H1 (cell line): ENCODE results near the gene MYOD1. TPM values are rescaled to one million over a fixed set of nuclear protein-coding genes. Genes with fewer than 3 reads are reported as not detected.

Source experiments
- CTCF ChIA-PET: fragments of 300-600 bp; sonication (Branson Sonifier 250); formaldehyde crosslinking; loops from one replicate; lab custom pipeline; 2021; ENCODE audit not compliant: partially characterized antibody; lab: Charles Lee
- POLR2A ChIA-PET: fragments of 300-600 bp; sonication (Branson Sonifier 250); formaldehyde crosslinking; loops from one replicate; lab custom pipeline; 2021; ENCODE audit warnings: inconsistent platforms; ENCODE audit not compliant: partially characterized antibody; lab: Charles Lee
- DNase-seq, 2 experiments: peaks; one replicate each; pipeline versions ENCODE4 v3.0.0 to v3.0.0-alpha.2; 2010 to 2022; ENCODE audit warnings: low spot score in 2 of 2, low read depth in 1 of 2, mixed read lengths in 1 of 2
- FAIRE-seq: peaks from 2 replicates; lab custom pipeline; 2011; peaks lifted over from hg19 to GRCh38; lab: Jason Lieb, UNC
- H2AFZ ChIP-seq: 2 replicates; pipeline ENCODE4 v1.8.1; 2012; ENCODE audit warnings: low read length, inconsistent platforms
- H2AK5ac ChIP-seq: 2 replicates; pipeline ENCODE4 v1.6.1; 2013; ENCODE audit warnings: low read depth, low read length
- H2BK120ac ChIP-seq: replicated peaks from 2 replicates; pipeline ENCODE3; 2013; ENCODE audit warnings: low read depth, low read length, inconsistent platforms
- H2BK12ac ChIP-seq: 2 replicates; pipeline ENCODE4 v1.6.1; 2013; ENCODE audit warnings: low read depth, low read length
- H2BK15ac ChIP-seq: 2 replicates; pipeline ENCODE4 v1.6.1; 2013; ENCODE audit warnings: low read length
- H2BK20ac ChIP-seq: 2 replicates; pipeline ENCODE4 v1.6.1; 2013; ENCODE audit warnings: low read length
- H2BK5ac ChIP-seq: 2 replicates; pipeline ENCODE4 v1.6.1; 2013; ENCODE audit warnings: low read depth, low read length
- H3K14ac ChIP-seq: 2 replicates; pipeline ENCODE4 v1.6.1; 2013; ENCODE audit warnings: inconsistent platforms; ENCODE audit not compliant: insufficient read length
- H3K18ac ChIP-seq: 2 replicates; pipeline ENCODE4 v1.6.1; 2013; ENCODE audit warnings: low read length; ENCODE audit errors: extremely low read depth
- H3K23ac ChIP-seq: 2 replicates; pipeline ENCODE4 v1.6.1; 2013; ENCODE audit warnings: inconsistent platforms; ENCODE audit not compliant: insufficient read length
- H3K23me2 ChIP-seq: 2 replicates; pipeline ENCODE4 v1.6.1; 2013; ENCODE audit warnings: low read depth, low read length
- H3K27ac ChIP-seq: 2 replicates; pipeline ENCODE4 v1.6.1; 2011; ENCODE audit warnings: low read depth, low read length, inconsistent platforms
- H3K27me3 ChIP-seq, 4 experiments: replicated peaks in 1 of 4; 1 replicate in 1 of 4; 2 replicates in 3 of 4; pipeline versions ENCODE4 v1.6.1 to v1.8.1; 2011 to 2013; ENCODE audit warnings: low read length in 3 of 4, mild to moderate bottlenecking in 3 of 4, inconsistent platforms in 2 of 4, mixed read lengths in 2 of 4, moderate library complexity in 1 of 4; ENCODE audit not compliant: control insufficient read depth in 3 of 4, insufficient read depth in 3 of 4; ENCODE audit errors: extremely low read depth in 1 of 4
- H3K36me3 ChIP-seq, 4 experiments: 2 replicates each; pipeline versions ENCODE4 v1.6.1 to v1.8.1; 2011 to 2013; ENCODE audit warnings: mild to moderate bottlenecking in 4 of 4, low read length in 3 of 4, moderate library complexity in 2 of 4, control low read depth in 1 of 4, inconsistent platforms in 1 of 4; ENCODE audit not compliant: insufficient read depth in 4 of 4, control insufficient read depth in 2 of 4
- H3K4ac ChIP-seq: replicated peaks from 2 replicates; pipeline ENCODE3; 2013; ENCODE audit warnings: low read length, low read depth, mixed read lengths, inconsistent platforms; ENCODE audit not compliant: insufficient read length
- H3K4me1 ChIP-seq, 4 experiments: replicated peaks in 1 of 4; 1 replicate in 1 of 4; 2 replicates in 3 of 4; pipeline versions ENCODE4 v1.6.1 to v1.8.1; 2011 to 2013; ENCODE audit warnings: low read length in 3 of 4, inconsistent platforms in 2 of 4, mixed read lengths in 1 of 4; ENCODE audit not compliant: insufficient read depth in 4 of 4, control insufficient read depth in 3 of 4
- H3K4me2 ChIP-seq, 2 experiments: 2 replicates each; pipeline versions ENCODE4 v1.6.1 to v1.8.1; 2011 to 2013; ENCODE audit warnings: low read depth in 2 of 2, low read length in 2 of 2, control low read depth in 1 of 2, inconsistent platforms in 1 of 2, mild to moderate bottlenecking in 1 of 2; ENCODE audit not compliant: insufficient read depth in 1 of 2
- H3K4me3 ChIP-seq, 4 experiments: fragments of 200-600, 300-600 bp in 1 of 4; sonication (generic), shearing (Covaris generic), sonication (Bioruptor Twin) in 1 of 4; 2 replicates each; pipeline versions ENCODE4 v1.5.1 to v1.8.1; 2011 to 2016; ENCODE audit warnings: low read length in 4 of 4, low read depth in 3 of 4, control low read depth in 2 of 4, inconsistent platforms in 2 of 4, mild to moderate bottlenecking in 2 of 4, mixed read lengths in 1 of 4, moderate library complexity in 1 of 4; ENCODE audit not compliant: insufficient read depth in 2 of 4; ENCODE audit errors: extremely low read depth in 1 of 4
- H3K56ac ChIP-seq: replicated peaks from 2 replicates; pipeline ENCODE3; 2013; ENCODE audit warnings: low read depth, mild to moderate bottlenecking, mixed read lengths, low read length, inconsistent platforms; ENCODE audit not compliant: insufficient read length
- H3K79me1 ChIP-seq: 2 replicates; pipeline ENCODE4 v1.6.1; 2013; ENCODE audit warnings: low read depth, low read length, control low read depth
- H3K79me2 ChIP-seq, 2 experiments: 2 replicates each; pipeline versions ENCODE4 v1.6.1 to v1.8.1; 2012 to 2013; ENCODE audit warnings: low read length in 2 of 2, mild to moderate bottlenecking in 2 of 2, inconsistent platforms in 1 of 2; ENCODE audit not compliant: insufficient read depth in 2 of 2, control insufficient read depth in 1 of 2
- H3K9ac ChIP-seq, 4 experiments: replicated peaks in 1 of 4; 1 replicate in 1 of 4; 2 replicates in 3 of 4; pipeline versions ENCODE4 v1.6.1 to v1.8.1; 2011 to 2013; ENCODE audit warnings: low read depth in 3 of 4, low read length in 3 of 4, control low read depth in 2 of 4, mild to moderate bottlenecking in 2 of 4, moderate library complexity in 2 of 4, inconsistent platforms in 1 of 4; ENCODE audit errors: extremely low read depth in 1 of 4
- H3K9me3 ChIP-seq, 2 experiments: 2 replicates each; pipeline versions ENCODE4 v1.6.1 to v1.8.1; 2012 to 2013; ENCODE audit warnings: mild to moderate bottlenecking in 2 of 2, moderate library complexity in 2 of 2, control low read depth in 1 of 2, inconsistent platforms in 1 of 2, low read depth in 1 of 2, low read length in 1 of 2, mixed read lengths in 1 of 2; ENCODE audit not compliant: insufficient read depth in 2 of 2
- H4K20me1 ChIP-seq, 2 experiments: replicated peaks in 1 of 2; 2 replicates each; pipeline versions ENCODE3 to v1.8.1; 2011 to 2013; ENCODE audit warnings: inconsistent platforms in 2 of 2, low read length in 2 of 2, mild to moderate bottlenecking in 1 of 2; ENCODE audit not compliant: insufficient read depth in 2 of 2, control insufficient read depth in 1 of 2
- H4K5ac ChIP-seq: 2 replicates; pipeline ENCODE4 v1.6.1; 2013; ENCODE audit warnings: low read length, low read depth, mixed read lengths, inconsistent platforms; ENCODE audit not compliant: insufficient read length
- H4K8ac ChIP-seq: 2 replicates; pipeline ENCODE4 v1.8.0; 2013; ENCODE audit warnings: mild to moderate bottlenecking, moderate library complexity, low read length, inconsistent platforms; ENCODE audit not compliant: insufficient read depth; ENCODE audit errors: extremely low read depth
- H4K91ac ChIP-seq: replicated peaks from 2 replicates; pipeline ENCODE3; 2013; ENCODE audit warnings: low read length, mixed read lengths, inconsistent platforms; ENCODE audit not compliant: insufficient read length
- CTCF ChIP-seq, 3 experiments: IDR thresholded peaks; 1 replicate in 2 of 3; 2 replicates in 1 of 3; pipeline versions ENCODE4 v1.5.1 to v1.6.1; 2011; ENCODE audit warnings: low read length in 3 of 3, mild to moderate bottlenecking in 3 of 3, inconsistent platforms in 2 of 3, low read depth in 1 of 3, moderate library complexity in 1 of 3; ENCODE audit not compliant: insufficient read depth in 1 of 3; ENCODE audit errors: control extremely low read depth in 1 of 3
- RAD21 ChIP-seq, 2 experiments: IDR thresholded peaks in 1 of 2; conservative IDR thresholded peaks in 1 of 2; 2 replicates each; pipeline ENCODE4 v1.6.1; 2011; ENCODE audit warnings: low read depth in 2 of 2, low read length in 2 of 2, improper control_type of control experiment in 1 of 2, inconsistent platforms in 1 of 2, mild to moderate bottlenecking in 1 of 2, moderate library complexity in 1 of 2
- SIN3A ChIP-seq, 2 experiments: IDR thresholded peaks in 1 of 2; conservative IDR thresholded peaks in 1 of 2; 2 replicates each; pipeline ENCODE4 v1.6.1; 2011 to 2012; ENCODE audit warnings: low read length in 2 of 2, improper control_type of control experiment in 1 of 2, low read depth in 1 of 2, mild to moderate bottlenecking in 1 of 2
- ZNF274 ChIP-seq: IDR thresholded peaks from 2 replicates; pipeline ENCODE4 v1.7.0; 2012; ENCODE audit warnings: low read length, borderline replicate concordance; ENCODE audit errors: extremely low read depth
- polyA plus RNA-seq, 7 experiments: library from polyadenylated mRNA; depleted of rRNA in 3 of 7; stranded (reverse) in 5 of 7; unstranded in 2 of 7; fragments of >200 nt in 5 of 7; fragments of 200-250 nt in 2 of 7; gene quantifications; 1 replicate in 5 of 7; 2 replicates in 1 of 7; 4 replicates in 1 of 7; pipeline versions ENCODE4 v1.2.1 to v1.2.3, GENCODE V29; 2011 to 2013; ENCODE audit warnings: missing spikeins in 2 of 7, mixed read lengths in 2 of 7
- total RNA-seq: library from RNA; stranded (reverse); fragmentation: NEBNext Ultra II Directional; extraction: Animal tissue kit (Norgen Biotek cat#: 25700); gene quantifications from 2 replicates; pipeline ENCODE4 v1.2.1, GENCODE V29; 2021

Gene MYOD1
- total and polyA plus RNA-seq, 2 of the 8 experiments (the other 6 are each of a cell fraction or from before 2014, with no cell fraction given): not detected

- no peak overlapping the region for H3K23ac ChIP-seq
- no peak overlapping the region for H2AFZ ChIP-seq
- DNase-seq (no peak), FAIRE-seq (no peak)
- H2BK12ac ChIP-seq: no peak overlapping the region
- no peak overlapping the region for H3K4ac ChIP-seq
- H3K18ac ChIP-seq: no peak overlapping the region
- H3K56ac ChIP-seq: no peak overlapping the region
- H2AK5ac ChIP-seq: no peak overlapping the region
- no peak overlapping the region for H2BK5ac ChIP-seq
- no peaks in the 10 kb centered on the region; a peak in 1 of 4 replicates for H3K9me3 ChIP-seq
- no peaks in the 10 kb centered on the region for H3K36me3 ChIP-seq
- no peak overlapping the region for H4K8ac ChIP-seq
- H3K9ac ChIP-seq: no peak overlapping the region
- no peaks in the 10 kb centered on the region for H3K79me1 ChIP-seq
- no peak overlapping the region for H3K4me3 ChIP-seq
- CTCF ChIA-PET: interaction anchor here (0.6 to 4.2 kb wide), 24 partner anchors 9 to 217 kb away, joined by 3 to 25 read pairs (median 4); partner anchors contain the start of gene KCNC1
- H2BK15ac ChIP-seq: no peak overlapping the region
- peaks cover 2% of the 10 kb centered on the region; the same call in 1 of the 2 replicates for H3K23me2 ChIP-seq
- no peak overlapping the region for H3K27ac ChIP-seq
- no peak overlapping the region for H3K4me2 ChIP-seq
- H4K91ac ChIP-seq: no peak overlapping the region
- no peak overlapping the region for H2BK20ac ChIP-seq
- no peaks in the 10 kb centered on the region for H3K79me2 ChIP-seq
- POLR2A ChIA-PET: no interaction called here
- peaks cover 0 to 4% (median 0%) of the 10 kb centered on the region in 4 experiments; a peak in 2 of 7 replicates for H3K4me1 ChIP-seq
- TF ChIP-seq CTCF (IDR thresholded peaks at IDR 0.05; ENCODE audit: control extremely low read depth in 1 of 3, insufficient read depth in 1 of 3, low read depth in 1 of 3, low read length in 3 of 3): peak in 1 of 3 experiments; percentile 35; a peak in 1 of 4 replicates
- TF ChIP-seq SIN3A (conservative IDR thresholded peaks at IDR 0.05 in 1 of 2, IDR thresholded peaks at IDR 0.05 in 1 of 2; ENCODE audit: low read depth in 1 of 2, low read length in 2 of 2): no peak
- no peak for TF ChIP-seq ZNF274
- TF ChIP-seq RAD21 (IDR thresholded peaks at IDR 0.05 in 1 of 2, conservative IDR thresholded peaks at IDR 0.05 in 1 of 2; ENCODE audit: low read depth in 2 of 2, low read length in 2 of 2): peak; percentile 27 to 42
- no peak overlapping the region for H2BK120ac ChIP-seq
- H3K27me3 ChIP-seq: no peaks in the 10 kb centered on the region
- no peak overlapping the region for H3K14ac ChIP-seq
- H4K5ac ChIP-seq: no peak overlapping the region
- H4K20me1 ChIP-seq: no peaks in the 10 kb centered on the region
These were observed 51.5 kb downstream of the MYOD1 start for GRCh38 chr11:17770917-17771316.
